Tibial artery (tissue), 4 donors: ENCODE results near the gene CNIH4.
"Not testable (repeated sequence)": the region's sequence is repeated elsewhere in the genome, so short reads cannot be mapped to it uniquely, and the experiment has no call there.

Experiments
- DNase-seq, 2 donors: peaks; one replicate each; pipeline ENCODE4 v3.0.0-alpha.2; 2019
- H3K27ac ChIP-seq, 2 donors: fragments of 200-600 bp; sonication (generic) in 1 of 2; 1 replicate in 1 of 2; 2 replicates in 1 of 2; pipeline ENCODE4 v1.5.1; 2018 to 2019; ENCODE audit warnings: mild to moderate bottlenecking in 1 of 2
- H3K27me3 ChIP-seq, 2 donors: fragments of 200-600 bp; sonication (generic) in 1 of 2; one replicate each; pipeline versions ENCODE4 v1.5.1 to v1.6.0; 2016 to 2019
- H3K36me3 ChIP-seq, 3 donors: fragments of 200-600 bp; sonication (generic) in 2 of 3; one replicate each; pipeline ENCODE4 v1.5.1; 2016 to 2019; ENCODE audit warnings: mild to moderate bottlenecking in 2 of 3
- H3K4me1 ChIP-seq, 4 donors: fragments of 200-600 bp; sonication (generic) in 2 of 4; 1 replicate in 3 of 4; 2 replicates in 1 of 4; pipeline ENCODE4 v1.5.1; 2016 to 2019
- H3K4me3 ChIP-seq, 2 donors: fragments of 200-600 bp; sonication (generic) in 1 of 2; 1 replicate in 1 of 2; 2 replicates in 1 of 2; pipeline ENCODE4 v1.5.1; 2018 to 2019; ENCODE audit warnings: mild to moderate bottlenecking in 2 of 2
- H3K9me3 ChIP-seq, 3 donors: fragments of 200-600 bp; sonication (generic) in 1 of 3; one replicate each; pipeline ENCODE4 v1.5.1; 2016 to 2019
- CTCF ChIP-seq, 2 experiments: fragments of 200-600 bp in 1 of 2; fragments of 450-650 bp in 1 of 2; IDR thresholded peaks; one replicate each; pipeline ENCODE4 v1.5.1; 2017 to 2019; ENCODE audit warnings: antibody characterized with exemption in 2 of 2, mild to moderate bottlenecking in 1 of 2, moderate library complexity in 1 of 2
- intact Hi-C: fragments of 100-400 bp; cut with DNase I; formaldehyde crosslinking; loops from one replicate; pipeline ENCODE4 v1.15.0; 2023; ENCODE audit warnings: low total_unique reads

The CNIH4 gene

DNA sequence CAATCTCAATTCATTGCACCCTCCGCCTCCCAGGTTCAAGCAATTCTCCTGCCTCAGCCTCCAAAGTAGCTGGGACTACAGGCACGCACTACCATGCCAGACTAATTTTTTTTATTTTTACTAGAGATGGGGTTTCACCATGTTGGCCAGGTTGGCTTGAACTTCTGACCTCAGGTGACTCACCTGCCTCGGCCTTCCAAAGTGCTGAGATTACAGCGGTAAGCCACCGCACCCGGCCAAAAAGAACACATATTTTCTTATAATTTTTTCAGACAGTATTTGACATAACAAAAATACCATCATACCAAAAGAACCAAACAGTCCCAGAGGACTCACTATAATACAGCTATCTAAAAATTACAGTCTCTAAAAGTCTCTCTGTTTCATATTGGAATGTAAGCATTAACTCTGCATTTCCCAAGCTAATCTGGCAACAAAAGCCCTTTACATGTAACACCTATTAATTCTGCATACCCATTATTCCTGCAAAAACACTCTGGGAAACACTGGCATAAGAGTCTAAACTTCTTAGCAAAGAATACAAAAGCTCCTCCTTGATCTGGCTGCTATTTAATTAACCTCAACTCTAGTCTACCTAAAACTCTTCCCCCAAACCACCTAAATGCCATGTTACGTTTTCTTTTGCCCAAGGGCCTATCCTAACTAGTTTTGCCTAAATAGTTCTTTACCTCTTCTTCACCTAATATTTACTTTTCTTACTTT is 51.1 kb downstream of the CNIH4 start:
- no peak overlapping the region for H3K4me3 ChIP-seq
- TF ChIP-seq CTCF (IDR thresholded peaks at IDR 0.05) = no peak
- peaks cover 62 to 90% (median 82%) of the 10 kb centered on the region in 3 donors for H3K36me3 ChIP-seq
- intact Hi-C loops = no loop called here
- H3K4me1 ChIP-seq = peaks cover 0 to 11% (median 4%) of the 10 kb centered on the region in 4 donors
- H3K27me3 ChIP-seq = no peaks in the 10 kb centered on the region
- no peaks in the 10 kb centered on the region for H3K9me3 ChIP-seq
- DNase-seq = no peak
- no peak overlapping the region for H3K27ac ChIP-seq

- Histone ChIP-seq H3K4me3 (no peak overlapping the region), H3K4me1 (peaks cover 0 to 11% (median 4%) of the 10 kb centered on the region in 4 donors), H3K27me3 (no peaks in the 10 kb centered on the region), H3K27ac (no peak overlapping the region), H3K36me3 (peaks cover 57 to 88% (median 82%) of the 10 kb centered on the region in 3 donors), H3K9me3 (no peaks in the 10 kb centered on the region)
- no peak for DNase-seq
- intact Hi-C loops = no loop called here
- TF ChIP-seq CTCF (IDR thresholded peaks at IDR 0.05) = no peak
Measured at GRCh38 chr1:224408294-224408590, 51.6 kb downstream of the CNIH4 start.

- Histone ChIP-seq H3K4me1 (peaks cover 0 to 11% (median 4%) of the 10 kb centered on the region in 4 donors), H3K27ac (no peak overlapping the region), H3K4me3 (no peak overlapping the region), H3K9me3 (no peaks in the 10 kb centered on the region), H3K27me3 (no peaks in the 10 kb centered on the region), H3K36me3 (peaks cover 57 to 91% (median 87%) of the 10 kb centered on the region in 3 donors)
- DNase-seq = no peak
- TF ChIP-seq CTCF (IDR thresholded peaks at IDR 0.05) = no peak
- intact Hi-C loops = no loop called here
Measured at GRCh38 chr1:224411766-224412165, 55.1 kb downstream of the CNIH4 start.

- no peak overlapping the region for H3K4me3 ChIP-seq
- no peak for DNase-seq
- H3K27ac ChIP-seq = no peak overlapping the region
- peaks cover 0 to 8% (median 0%) of the 10 kb centered on the region in 4 donors for H3K4me1 ChIP-seq
- H3K27me3 ChIP-seq = no peaks in the 10 kb centered on the region
- no peak for TF ChIP-seq CTCF (IDR thresholded peaks at IDR 0.05)
- intact Hi-C loops = no loop called here
- H3K36me3 ChIP-seq = peaks cover 93 to 100% (median 93%) of the 10 kb centered on the region in 3 donors
- H3K9me3 ChIP-seq = no peaks in the 10 kb centered on the region
Measured at GRCh38 chr1:224420106-224420505, 63.4 kb downstream of the CNIH4 start.

GRCh38 chr1:224425279-224425884 is 68.7 kb downstream of the CNIH4 start:
- no peak overlapping the region for H3K4me3 ChIP-seq
- no peaks in the 10 kb centered on the region for H3K27me3 ChIP-seq
- intact Hi-C loops = no loop called here
- no peak overlapping the region for H3K27ac ChIP-seq
- no peak for DNase-seq
- H3K4me1 ChIP-seq = peaks cover 0 to 61% (median 15%) of the 10 kb centered on the region in 4 donors
- H3K36me3 ChIP-seq = peaks cover 42 to 59% (median 45%) of the 10 kb centered on the region in 3 donors
- no peaks in the 10 kb centered on the region for H3K9me3 ChIP-seq
- TF ChIP-seq CTCF (IDR thresholded peaks at IDR 0.05) = no peak

DNA sequence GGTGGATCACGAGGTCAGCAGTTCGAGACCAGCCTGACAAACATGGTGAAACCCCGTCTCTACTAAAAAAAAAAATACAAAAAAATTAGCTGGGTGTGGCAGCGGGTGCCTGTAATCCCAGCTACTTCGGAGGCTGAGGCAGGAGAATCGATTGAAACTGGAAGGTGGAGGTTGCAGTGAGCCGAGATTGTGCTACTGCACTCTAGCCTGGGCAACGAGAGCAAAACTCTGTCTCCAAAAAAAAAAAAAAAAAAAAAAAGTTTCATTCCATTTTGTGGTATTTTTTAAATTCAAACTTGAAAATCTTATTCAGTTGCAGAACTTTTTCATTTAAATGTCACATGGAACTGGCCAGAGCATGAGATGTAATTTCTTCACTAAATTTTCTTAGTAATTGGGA is 70.2 kb downstream of the CNIH4 start:
- H3K9me3 ChIP-seq, H3K27me3 ChIP-seq, intact Hi-C loops, DNase-seq, H3K4me3 ChIP-seq: not testable (repeated sequence)
- Histone ChIP-seq H3K27ac (peak overlapping the region in 1 of 2 donors; percentile 100), H3K4me1 (peaks cover 0 to 76% (median 28%) of the 10 kb centered on the region in 4 donors), H3K36me3 (peaks cover 27 to 44% (median 31%) of the 10 kb centered on the region in 3 donors)
